ENCODE results near the gene DGUOK.

The DGUOK gene

GRCh38 chr2:73928963-73929347, 2.3 kb downstream of the DGUOK start:
- no peak overlapping the region for H4K8ac ChIP-seq (ENCODE audit: low read depth, low read length)
- H3K79me1 ChIP-seq (ENCODE audit: low read depth, low read length): peaks cover 2% of the 10 kb centered on the region
- H3K14ac ChIP-seq (ENCODE audit: low read length): no peak overlapping the region
- H3K27ac ChIP-seq (replicated peaks; ENCODE audit: low read length): no peak overlapping the region
- H2AFZ ChIP-seq (ENCODE audit: low read length): no peak overlapping the region
- H2BK15ac ChIP-seq (ENCODE audit: low read length): no peak overlapping the region
- no peak overlapping the region for H3K18ac ChIP-seq (ENCODE audit: low read length)
- no peak overlapping the region for H2AK5ac ChIP-seq (ENCODE audit: low read depth, low read length)
- H2BK120ac ChIP-seq (ENCODE audit: low read depth, low read length): no peak overlapping the region
- no peak overlapping the region for H3K4ac ChIP-seq (ENCODE audit: low read length)
- H4K91ac ChIP-seq (ENCODE audit: low read depth, low read length, poor library complexity): no peak overlapping the region
- no peak overlapping the region for H3K23ac ChIP-seq (ENCODE audit: low read depth, low read length, poor library complexity)
- H3K27me3 ChIP-seq (ENCODE audit: control insufficient read depth in 3 of 3, insufficient read depth in 3 of 3, low read depth in 1 of 3, low read length in 3 of 3): no peaks in the 10 kb centered on the region
- H3K4me1 ChIP-seq (ENCODE audit: control insufficient read depth in 2 of 2, insufficient read depth in 1 of 2, low read depth in 1 of 2, low read length in 2 of 2): peaks cover 0 to 6% of the 10 kb centered on the region in 2 donors
- H2BK5ac ChIP-seq (ENCODE audit: low read length): no peak overlapping the region
- no CpG with 5 or more reads among the region's 2 CpGs for WGBS, 2 donors (ENCODE audit: extremely low coverage in 2 of 2, insufficient read length in 2 of 2, insufficient replicate concordance in 1 of 2)
- peaks cover 6 to 46% of the 10 kb centered on the region in 2 donors for H3K36me3 ChIP-seq (replicated peaks in 1 of 2; ENCODE audit: control insufficient read depth in 2 of 2, insufficient read depth in 2 of 2, low read length in 2 of 2)
- no peaks in the 10 kb centered on the region for H3K9me3 ChIP-seq (replicated peaks in 1 of 2; ENCODE audit: control insufficient read depth in 2 of 2, insufficient read depth in 1 of 2, low read depth in 1 of 2, low read length in 2 of 2)
- DNase-seq (ENCODE audit: low spot score): no peak
- no peak overlapping the region for H2BK12ac ChIP-seq (ENCODE audit: low read length)
- peak overlapping the region; percentile 26 for H3K4me2 ChIP-seq (ENCODE audit: insufficient read depth, low read length, poor library complexity, severe bottlenecking)
- no peak overlapping the region for H3K9ac ChIP-seq (ENCODE audit: low read depth, low read length, poor library complexity)
- H3K4me3 ChIP-seq (ENCODE audit: low read length in 2 of 2): no peak overlapping the region

- H3K4me1 ChIP-seq (ENCODE audit: control insufficient read depth in 2 of 2, insufficient read depth in 1 of 2, low read depth in 1 of 2, low read length in 2 of 2): peaks cover 0 to 6% of the 10 kb centered on the region in 2 donors
- WGBS, 2 donors (ENCODE audit: extremely low coverage in 2 of 2, insufficient read length in 2 of 2, insufficient replicate concordance in 1 of 2): no CpG with 5 or more reads among the region's 2 CpGs
- no peak for DNase-seq (ENCODE audit: low spot score)
- no peak overlapping the region for H2BK12ac ChIP-seq (ENCODE audit: low read length)
- no peaks in the 10 kb centered on the region for H3K9me3 ChIP-seq (replicated peaks in 1 of 2; ENCODE audit: control insufficient read depth in 2 of 2, insufficient read depth in 1 of 2, low read depth in 1 of 2, low read length in 2 of 2)
- no peak overlapping the region for H3K14ac ChIP-seq (ENCODE audit: low read length)
- H3K4ac ChIP-seq (ENCODE audit: low read length): no peak overlapping the region
- H2AFZ ChIP-seq (ENCODE audit: low read length): no peak overlapping the region
- H3K23ac ChIP-seq (ENCODE audit: low read depth, low read length, poor library complexity): no peak overlapping the region
- H3K79me1 ChIP-seq (ENCODE audit: low read depth, low read length): peaks cover 2% of the 10 kb centered on the region
- no peaks in the 10 kb centered on the region for H3K27me3 ChIP-seq (ENCODE audit: control insufficient read depth in 3 of 3, insufficient read depth in 3 of 3, low read depth in 1 of 3, low read length in 3 of 3)
- H3K36me3 ChIP-seq (replicated peaks in 1 of 2; ENCODE audit: control insufficient read depth in 2 of 2, insufficient read depth in 2 of 2, low read length in 2 of 2): peaks cover 6 to 59% of the 10 kb centered on the region in 2 donors
- H3K9ac ChIP-seq (ENCODE audit: low read depth, low read length, poor library complexity): no peak overlapping the region
- H4K8ac ChIP-seq (ENCODE audit: low read depth, low read length): no peak overlapping the region
- no peak overlapping the region for H2AK5ac ChIP-seq (ENCODE audit: low read depth, low read length)
- no peak overlapping the region for H3K4me3 ChIP-seq (ENCODE audit: low read length in 2 of 2)
- H3K27ac ChIP-seq (replicated peaks; ENCODE audit: low read length): no peak overlapping the region
- H2BK5ac ChIP-seq (ENCODE audit: low read length): no peak overlapping the region
- no peak overlapping the region for H4K91ac ChIP-seq (ENCODE audit: low read depth, low read length, poor library complexity)
- H3K4me2 ChIP-seq (ENCODE audit: insufficient read depth, low read length, poor library complexity, severe bottlenecking): no peak overlapping the region
- H3K18ac ChIP-seq (ENCODE audit: low read length): no peak overlapping the region
- no peak overlapping the region for H2BK15ac ChIP-seq (ENCODE audit: low read length)
- H2BK120ac ChIP-seq (ENCODE audit: low read depth, low read length): no peak overlapping the region
These were observed 3.7 kb downstream of the DGUOK start for GRCh38 chr2:73930386-73930785.

- Histone ChIP-seq H4K8ac (ENCODE audit: low read depth, low read length) (no peak overlapping the region), H4K91ac (ENCODE audit: low read depth, low read length, poor library complexity) (no peak overlapping the region), H3K9me3 (replicated peaks in 1 of 2; ENCODE audit: control insufficient read depth in 2 of 2, insufficient read depth in 1 of 2, low read depth in 1 of 2, low read length in 2 of 2) (no peaks in the 10 kb centered on the region), H2BK15ac (ENCODE audit: low read length) (no peak overlapping the region), H2AK5ac (ENCODE audit: low read depth, low read length) (no peak overlapping the region), H2BK5ac (ENCODE audit: low read length) (no peak overlapping the region), H2BK120ac (ENCODE audit: low read depth, low read length) (no peak overlapping the region), H2AFZ (ENCODE audit: low read length) (no peak overlapping the region), H3K18ac (ENCODE audit: low read length) (no peak overlapping the region), H3K4me1 (ENCODE audit: control insufficient read depth in 2 of 2, insufficient read depth in 1 of 2, low read depth in 1 of 2, low read length in 2 of 2) (peaks cover 0 to 6% of the 10 kb centered on the region in 2 donors), H2BK12ac (ENCODE audit: low read length) (no peak overlapping the region), H3K27ac (replicated peaks; ENCODE audit: low read length) (no peak overlapping the region), H3K27me3 (ENCODE audit: control insufficient read depth in 3 of 3, insufficient read depth in 3 of 3, low read depth in 1 of 3, low read length in 3 of 3) (no peaks in the 10 kb centered on the region), H3K4me2 (ENCODE audit: insufficient read depth, low read length, poor library complexity, severe bottlenecking) (no peak overlapping the region), H3K14ac (ENCODE audit: low read length) (no peak overlapping the region), H3K4ac (ENCODE audit: low read length) (no peak overlapping the region), H3K36me3 (replicated peaks in 1 of 2; ENCODE audit: control insufficient read depth in 2 of 2, insufficient read depth in 2 of 2, low read length in 2 of 2) (peaks cover 10 to 73% of the 10 kb centered on the region in 2 donors), H3K23ac (ENCODE audit: low read depth, low read length, poor library complexity) (no peak overlapping the region), H3K4me3 (ENCODE audit: low read length in 2 of 2) (no peak overlapping the region), H3K79me1 (ENCODE audit: low read depth, low read length) (peaks cover 2% of the 10 kb centered on the region), H3K9ac (ENCODE audit: low read depth, low read length, poor library complexity) (peak overlapping the region; percentile 31)
- WGBS, 2 donors (ENCODE audit: extremely low coverage in 2 of 2, insufficient read length in 2 of 2, insufficient replicate concordance in 1 of 2): no CpG with 5 or more reads among the region's 7 CpGs
- DNase-seq (ENCODE audit: low spot score): no peak
These were observed 5.1 kb downstream of the DGUOK start for GRCh38 chr2:73931531-73932500.

GRCh38 chr2:73933194-73933593, 6.5 kb downstream of the DGUOK start:
- Histone ChIP-seq H2BK12ac (ENCODE audit: low read length) (no peak overlapping the region), H3K36me3 (replicated peaks in 1 of 2; ENCODE audit: control insufficient read depth in 2 of 2, insufficient read depth in 2 of 2, low read length in 2 of 2) (peaks cover 10 to 87% of the 10 kb centered on the region in 2 donors), H3K23ac (ENCODE audit: low read depth, low read length, poor library complexity) (no peak overlapping the region), H3K14ac (ENCODE audit: low read length) (no peak overlapping the region), H3K9me3 (replicated peaks in 1 of 2; ENCODE audit: control insufficient read depth in 2 of 2, insufficient read depth in 1 of 2, low read depth in 1 of 2, low read length in 2 of 2) (no peaks in the 10 kb centered on the region), H4K8ac (ENCODE audit: low read depth, low read length) (no peak overlapping the region), H2BK5ac (ENCODE audit: low read length) (no peak overlapping the region), H3K9ac (ENCODE audit: low read depth, low read length, poor library complexity) (no peak overlapping the region), H3K4ac (ENCODE audit: low read length) (no peak overlapping the region), H3K4me2 (ENCODE audit: insufficient read depth, low read length, poor library complexity, severe bottlenecking) (no peak overlapping the region), H3K4me3 (ENCODE audit: low read length in 2 of 2) (no peak overlapping the region), H3K79me1 (ENCODE audit: low read depth, low read length) (no peaks in the 10 kb centered on the region), H3K27me3 (ENCODE audit: control insufficient read depth in 3 of 3, insufficient read depth in 3 of 3, low read depth in 1 of 3, low read length in 3 of 3) (no peaks in the 10 kb centered on the region), H4K91ac (ENCODE audit: low read depth, low read length, poor library complexity) (no peak overlapping the region), H3K18ac (ENCODE audit: low read length) (no peak overlapping the region), H2AK5ac (ENCODE audit: low read depth, low read length) (no peak overlapping the region), H2AFZ (ENCODE audit: low read length) (no peak overlapping the region), H2BK120ac (ENCODE audit: low read depth, low read length) (no peak overlapping the region), H3K4me1 (ENCODE audit: control insufficient read depth in 2 of 2, insufficient read depth in 1 of 2, low read depth in 1 of 2, low read length in 2 of 2) (peaks cover 0 to 3% of the 10 kb centered on the region in 2 donors), H2BK15ac (ENCODE audit: low read length) (no peak overlapping the region), H3K27ac (replicated peaks; ENCODE audit: low read length) (no peak overlapping the region)
- DNase-seq (ENCODE audit: low spot score): no peak
- WGBS, 2 donors (ENCODE audit: extremely low coverage in 2 of 2, insufficient read length in 2 of 2, insufficient replicate concordance in 1 of 2): no CpG with 5 or more reads among the region's 3 CpGs
